ENCODE data around the gene C1QBP. TPM values are rescaled to one million over a fixed set of nuclear protein-coding genes. Genes with fewer than 3 reads are reported as not detected.

Gene C1QBP
- polyA plus RNA-seq, 1 experiment = 175 TPM

DNA sequence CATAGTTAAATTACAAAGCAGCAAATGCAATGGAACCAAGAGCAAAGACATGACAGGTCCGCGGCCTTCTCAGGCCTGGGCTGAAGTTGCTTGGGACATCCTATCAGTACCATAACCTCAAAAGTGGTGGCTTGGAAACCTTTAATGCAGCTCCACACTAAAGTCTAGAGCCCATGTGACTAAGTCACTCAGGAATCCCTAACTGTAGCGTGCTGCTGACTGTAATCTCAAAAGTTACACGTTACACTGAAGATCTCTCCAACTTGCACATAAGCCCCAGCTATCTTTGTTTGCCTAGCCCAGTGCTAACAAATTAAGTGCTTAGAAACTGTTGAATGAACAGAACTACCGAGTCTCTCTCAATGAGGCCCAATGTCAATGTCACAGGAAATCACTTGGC is 47.3 kb downstream of the C1QBP start:
- no peak for DNase-seq (ENCODE audit: low read depth, low spot score)
- no peaks in the 10 kb centered on the region for H3K27me3 ChIP-seq (ENCODE audit: control insufficient read depth, insufficient read depth, low read length)
- ChIA-PET POLR2A (no interaction called here), CTCF (interaction anchor here (0.6 kb wide), 1 partner anchor 48 kb away, joined by 3 read pairs; no protein-coding TSS in a partner anchor)
- no peak overlapping the region for H3K4me3 ChIP-seq (ENCODE audit: low read depth, low read length)
- H3K9me3 ChIP-seq (ENCODE audit: control insufficient read depth, insufficient read depth, low read length) = no peaks in the 10 kb centered on the region
- H3K27ac ChIP-seq (ENCODE audit: low read depth, low read length) = no peak overlapping the region
- TF ChIP-seq, protein P1, sequence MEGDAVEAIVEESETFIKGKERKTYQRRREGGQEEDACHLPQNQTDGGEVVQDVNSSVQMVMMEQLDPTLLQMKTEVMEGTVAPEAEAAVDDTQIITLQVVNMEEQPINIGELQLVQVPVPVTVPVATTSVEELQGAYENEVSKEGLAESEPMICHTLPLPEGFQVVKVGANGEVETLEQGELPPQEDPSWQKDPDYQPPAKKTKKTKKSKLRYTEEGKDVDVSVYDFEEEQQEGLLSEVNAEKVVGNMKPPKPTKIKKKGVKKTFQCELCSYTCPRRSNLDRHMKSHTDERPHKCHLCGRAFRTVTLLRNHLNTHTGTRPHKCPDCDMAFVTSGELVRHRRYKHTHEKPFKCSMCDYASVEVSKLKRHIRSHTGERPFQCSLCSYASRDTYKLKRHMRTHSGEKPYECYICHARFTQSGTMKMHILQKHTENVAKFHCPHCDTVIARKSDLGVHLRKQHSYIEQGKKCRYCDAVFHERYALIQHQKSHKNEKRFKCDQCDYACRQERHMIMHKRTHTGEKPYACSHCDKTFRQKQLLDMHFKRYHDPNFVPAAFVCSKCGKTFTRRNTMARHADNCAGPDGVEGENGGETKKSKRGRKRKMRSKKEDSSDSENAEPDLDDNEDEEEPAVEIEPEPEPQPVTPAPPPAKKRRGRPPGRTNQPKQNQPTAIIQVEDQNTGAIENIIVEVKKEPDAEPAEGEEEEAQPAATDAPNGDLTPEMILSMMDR (IDR thresholded peaks at IDR 0.05; ENCODE audit: low read depth, low read length) = no peak

Other genes starting within 250 kb of the C1QBP start
- gene ZNF594, start 247.3 kb downstream of the C1QBP start, polyA plus RNA-seq (2011; rRNA removed) = 3.6 and 4.5 TPM in 2 replicates
- not detected in 2 replicates for gene SCIMP, start 204.3 kb downstream of the C1QBP start, polyA plus RNA-seq (2011; rRNA removed)
- 33.2 and 46.9 TPM in 2 replicates for gene RABEP1, start 156.9 kb downstream of the C1QBP start, polyA plus RNA-seq (2011; rRNA removed)
- 67.9 and 74.7 TPM in 2 replicates for gene NUP88, start 19.5 kb downstream of the C1QBP start, polyA plus RNA-seq (2011; rRNA removed)
- 33.0 and 37.5 TPM in 2 replicates for gene RPAIN, start 19.0 kb downstream of the C1QBP start, polyA plus RNA-seq (2011; rRNA removed)
- gene DHX33, start 29.8 kb upstream of the C1QBP start, polyA plus RNA-seq (2011; rRNA removed) = 10.0 and 11.3 TPM in 2 replicates
- 88.2 and 101 TPM in 2 replicates for gene DERL2, start 47.0 kb upstream of the C1QBP start, polyA plus RNA-seq (2011; rRNA removed)
- gene MIS12, start 47.4 kb upstream of the C1QBP start, polyA plus RNA-seq (2011; rRNA removed) = 10.0 and 13.7 TPM in 2 replicates
- gene NLRP1, start 145.4 kb upstream of the C1QBP start, polyA plus RNA-seq (2011; rRNA removed) = 73.2 and 80.5 TPM in 2 replicates